ENCODE results near the gene LRP1-AS.
"Not testable (repeated sequence)": the region's sequence is repeated elsewhere in the genome, so short reads cannot be mapped to it uniquely, and the experiment has no call there.

Gene LRP1-AS

DNA sequence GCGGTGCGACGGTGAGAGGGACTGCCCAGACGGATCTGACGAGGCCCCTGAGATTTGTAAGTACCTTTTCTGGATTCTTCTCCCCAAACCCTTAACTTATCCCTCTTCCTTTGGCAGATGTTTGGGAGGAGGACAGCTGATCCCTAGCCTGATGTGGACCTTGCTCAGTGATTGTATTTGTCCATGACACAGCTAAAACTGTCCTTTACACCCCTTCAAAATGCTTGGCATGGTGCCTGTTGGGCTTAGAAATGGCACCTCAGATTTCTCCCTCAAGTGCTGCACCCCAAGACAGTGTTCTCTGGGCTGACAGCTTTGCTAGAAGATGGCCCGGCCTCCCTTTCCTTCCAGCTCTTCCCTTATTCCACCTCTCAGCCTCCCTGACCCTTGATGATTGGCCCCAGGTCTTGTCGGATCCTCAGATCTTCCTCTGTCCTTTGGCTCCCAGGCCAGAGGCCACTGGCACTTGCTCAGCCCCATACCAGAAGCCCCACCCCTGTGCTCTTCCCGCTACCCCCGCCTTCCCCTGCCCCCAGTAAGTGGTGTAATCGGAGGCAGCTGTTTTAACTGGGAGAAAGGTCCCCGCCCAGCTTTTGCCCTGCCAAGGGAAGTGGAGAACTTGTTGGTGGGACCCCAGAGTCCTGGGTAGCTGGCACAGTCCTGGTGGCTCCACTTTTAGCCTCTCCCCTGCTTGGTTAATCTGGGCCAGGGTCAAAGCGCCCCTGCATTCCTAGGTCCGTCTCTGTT lies 8.7 kb downstream of the LRP1-AS start:
- no peak for DNase-seq

DNA sequence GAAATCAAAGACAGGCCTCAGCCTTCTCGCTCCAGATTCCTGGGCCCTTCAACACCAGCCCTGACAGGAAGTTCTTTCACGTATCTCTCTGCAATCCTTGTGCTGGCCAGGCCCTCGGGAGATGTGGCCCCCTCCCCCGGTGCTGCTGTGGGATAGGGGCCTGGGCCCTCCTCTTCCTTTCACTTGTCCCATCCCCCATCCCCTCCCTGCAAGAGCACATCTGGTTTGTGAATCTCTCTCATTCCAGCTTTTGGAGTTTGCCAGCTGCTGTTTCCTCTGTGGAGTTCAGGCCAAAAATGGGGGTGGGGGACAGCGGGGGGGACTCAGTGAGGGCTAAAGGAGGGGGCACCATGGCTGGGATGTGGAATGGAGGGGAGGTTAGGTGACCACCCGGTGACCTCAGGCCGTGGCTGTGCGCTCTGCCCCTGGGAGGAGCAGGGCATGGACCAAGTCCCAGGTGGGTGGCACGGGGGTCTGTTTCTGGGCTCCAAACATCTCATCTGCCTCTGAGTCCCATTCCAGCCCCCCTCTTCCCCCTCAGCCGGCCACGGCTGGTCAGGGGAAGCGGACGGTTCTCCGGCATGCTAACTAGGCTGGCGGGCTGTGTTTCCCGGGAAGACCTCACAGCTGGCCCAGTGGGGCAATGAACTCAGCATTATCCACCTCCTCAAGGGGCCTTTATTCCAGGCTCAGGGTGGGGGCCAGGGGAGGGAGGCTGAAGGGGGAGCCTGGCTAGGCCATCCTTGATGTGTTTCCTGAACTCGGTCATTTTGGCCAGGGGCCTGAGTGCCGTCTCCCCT lies 11.7 kb downstream of the LRP1-AS start:
- DNase-seq = no peak

DNA sequence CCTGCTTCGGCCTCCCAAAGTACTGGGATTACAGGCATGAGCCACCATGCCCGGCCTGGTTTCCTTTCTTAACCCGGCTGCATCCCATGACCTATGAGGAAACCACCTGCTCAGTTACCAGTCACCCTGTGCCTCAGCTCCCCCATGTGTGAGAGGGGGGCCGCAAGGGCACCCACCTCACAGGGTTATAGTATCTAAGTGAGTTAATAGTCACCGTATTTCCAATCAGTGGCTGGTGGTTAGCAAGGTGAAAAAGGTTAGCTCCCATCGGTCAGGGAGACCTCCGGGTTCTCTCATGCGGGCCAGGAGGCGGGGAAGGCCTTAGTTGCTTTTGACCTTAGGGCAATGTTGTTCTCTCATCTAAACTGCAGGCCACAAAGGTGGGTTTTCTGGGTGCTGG lies 12.5 kb downstream of the LRP1-AS start:
- DNase-seq = no peak

DNA sequence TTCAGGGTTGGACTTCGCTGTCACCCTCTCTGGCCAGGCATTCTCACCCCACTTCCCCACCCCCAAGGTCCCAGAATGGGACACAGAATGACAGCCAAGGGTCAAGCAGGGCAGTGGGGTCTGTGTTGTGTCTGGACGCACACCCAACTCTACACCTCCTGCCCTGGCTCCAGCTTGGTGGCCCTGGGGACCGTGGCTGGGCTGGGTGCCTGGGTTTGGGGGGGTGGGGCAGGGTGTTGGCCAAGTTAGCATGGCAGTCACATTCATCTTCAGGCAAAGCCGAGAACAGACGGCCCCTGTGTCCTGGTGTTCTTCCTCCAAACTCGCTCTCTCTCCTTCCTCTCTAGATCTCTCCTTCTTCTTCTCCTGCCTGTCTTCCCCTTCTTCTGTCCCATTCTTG lies 13.5 kb downstream of the LRP1-AS start:
- DNase-seq = no peak

DNA sequence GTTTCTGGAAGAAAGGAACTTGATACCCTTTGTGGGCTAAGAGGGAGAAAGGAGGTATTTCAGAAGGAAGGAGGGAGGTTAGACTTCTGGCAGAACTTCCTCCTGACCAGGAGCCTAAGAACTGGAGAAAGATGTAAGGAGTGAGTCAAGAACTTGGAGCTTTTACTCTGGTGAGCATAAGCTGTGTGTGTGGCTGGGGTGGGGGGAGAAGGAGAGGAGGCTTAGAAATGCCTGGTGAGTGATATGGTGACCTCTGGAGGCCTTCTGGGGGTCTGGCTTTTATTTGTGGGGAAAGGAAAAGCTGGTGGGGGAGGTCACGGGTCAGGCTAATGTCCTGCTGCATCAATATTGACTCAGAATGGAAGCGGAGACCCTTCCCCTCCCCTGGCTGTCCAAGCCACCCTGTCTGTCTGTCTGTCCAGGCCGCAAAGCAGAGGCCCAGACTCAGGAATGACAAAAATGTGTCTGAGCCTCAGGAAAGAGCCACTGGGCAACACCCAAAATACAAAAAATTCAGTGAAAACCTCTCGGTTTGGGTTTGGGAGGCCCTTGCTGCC lies 14.3 kb downstream of the LRP1-AS start:
- DNase-seq = no peak

DNA sequence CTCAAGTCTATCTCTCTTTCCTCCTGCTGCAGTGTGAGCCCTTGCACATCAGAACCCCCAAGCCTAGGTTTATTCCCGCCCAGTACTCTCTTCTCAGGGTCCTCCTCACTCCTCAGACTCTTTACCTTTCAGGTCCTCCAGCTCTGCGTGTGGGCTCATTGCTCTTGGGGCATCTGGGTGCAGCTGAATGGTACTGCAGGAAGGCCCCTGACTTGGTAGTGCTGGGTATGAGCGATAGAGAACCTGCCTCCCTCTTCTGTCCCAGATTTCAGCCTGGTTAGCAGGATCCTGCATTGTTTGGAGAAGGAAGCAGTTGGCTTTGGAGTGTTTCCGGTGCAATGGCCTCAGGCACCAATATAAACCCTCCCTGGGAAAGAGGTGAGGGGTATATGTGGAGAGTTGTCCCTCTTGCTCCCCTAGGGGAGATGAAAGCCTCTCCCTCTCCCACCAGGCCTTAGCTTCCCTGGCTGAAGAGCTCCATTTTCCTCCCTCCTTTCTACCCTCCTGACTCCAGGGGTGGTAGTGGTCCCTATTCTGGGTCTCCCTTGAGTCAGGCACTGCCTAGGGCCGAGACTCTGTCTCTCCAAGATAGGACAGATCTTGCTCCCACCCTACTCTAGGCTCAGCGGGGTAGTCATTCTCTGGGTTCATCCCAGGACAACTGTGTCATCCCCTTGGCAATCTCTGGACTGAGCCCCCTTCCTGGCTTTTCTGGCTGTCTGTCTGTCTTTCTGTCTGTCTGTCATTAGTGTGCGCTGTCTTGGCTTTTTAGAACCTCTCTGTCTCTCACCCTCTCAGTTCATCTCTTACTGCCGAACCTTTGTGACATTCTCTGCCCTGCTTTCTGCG lies 15.3 kb downstream of the LRP1-AS start:
- DNase-seq = no peak

DNA sequence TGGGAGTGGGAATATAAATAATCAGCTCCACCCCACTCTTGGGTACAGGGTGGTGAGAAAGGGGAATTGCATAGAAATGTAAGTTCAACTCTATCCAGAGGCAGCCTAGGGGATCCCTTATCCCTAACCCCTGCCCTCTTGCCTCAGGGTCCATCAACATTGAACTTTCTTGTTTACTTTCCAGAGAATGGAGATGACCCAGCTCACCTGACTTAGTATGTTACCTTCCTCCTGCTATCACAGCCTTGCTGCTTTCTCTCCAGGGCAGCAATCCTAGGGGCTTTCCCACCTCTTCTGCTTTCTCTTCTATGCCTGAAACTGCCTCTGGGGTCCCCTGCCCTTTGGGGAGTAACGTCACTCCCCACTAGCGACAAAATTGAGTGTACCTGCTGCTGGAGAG lies 16.5 kb downstream of the LRP1-AS start:
- DNase-seq = no peak

DNA sequence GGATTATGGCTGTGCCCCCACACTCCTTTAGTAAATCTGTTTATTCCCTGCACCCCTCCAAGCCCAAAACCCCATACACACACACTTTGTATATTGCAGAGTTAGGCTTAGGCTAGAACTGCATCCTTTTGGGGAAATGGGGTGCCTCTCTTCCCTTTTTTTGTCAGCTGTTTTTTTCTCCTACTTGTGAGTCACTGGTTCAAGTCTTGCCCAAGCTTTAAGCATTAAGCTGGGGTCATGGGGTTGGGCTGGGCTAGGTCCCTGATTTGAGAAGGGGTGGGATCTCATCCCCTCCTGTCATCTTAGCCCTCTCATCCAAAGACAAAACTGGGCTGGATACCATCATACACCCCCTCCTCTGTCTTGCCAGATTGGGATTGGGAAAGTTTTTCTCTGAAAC lies 17.5 kb downstream of the LRP1-AS start:
- no peak for DNase-seq

DNA sequence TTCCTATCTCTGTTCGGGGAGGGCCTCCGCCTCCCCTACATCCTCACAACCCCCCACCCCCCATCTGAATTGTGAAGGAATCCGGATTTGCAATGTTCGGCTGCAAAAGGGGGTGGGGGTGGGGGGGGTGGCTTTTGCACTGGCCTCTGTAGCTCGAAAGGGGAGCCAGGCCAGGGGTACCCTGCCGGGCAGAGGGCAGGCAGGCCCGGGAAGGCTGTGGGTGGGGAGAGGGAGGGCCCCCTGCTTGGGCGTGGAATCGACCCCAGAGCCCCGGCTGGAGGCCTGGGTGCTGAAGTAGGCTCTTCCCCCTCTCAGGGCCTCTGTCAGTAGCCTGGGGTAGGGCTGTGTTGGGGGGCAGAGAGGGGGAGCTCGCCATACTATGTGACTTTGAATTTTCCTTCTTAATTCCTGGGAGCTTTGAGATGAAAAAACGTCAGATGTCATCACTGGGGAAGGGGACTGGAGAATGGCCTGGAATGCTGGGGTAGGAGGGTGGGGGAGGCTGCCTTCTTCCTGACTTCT lies 18.0 kb downstream of the LRP1-AS start:
- DNase-seq = no peak

DNA sequence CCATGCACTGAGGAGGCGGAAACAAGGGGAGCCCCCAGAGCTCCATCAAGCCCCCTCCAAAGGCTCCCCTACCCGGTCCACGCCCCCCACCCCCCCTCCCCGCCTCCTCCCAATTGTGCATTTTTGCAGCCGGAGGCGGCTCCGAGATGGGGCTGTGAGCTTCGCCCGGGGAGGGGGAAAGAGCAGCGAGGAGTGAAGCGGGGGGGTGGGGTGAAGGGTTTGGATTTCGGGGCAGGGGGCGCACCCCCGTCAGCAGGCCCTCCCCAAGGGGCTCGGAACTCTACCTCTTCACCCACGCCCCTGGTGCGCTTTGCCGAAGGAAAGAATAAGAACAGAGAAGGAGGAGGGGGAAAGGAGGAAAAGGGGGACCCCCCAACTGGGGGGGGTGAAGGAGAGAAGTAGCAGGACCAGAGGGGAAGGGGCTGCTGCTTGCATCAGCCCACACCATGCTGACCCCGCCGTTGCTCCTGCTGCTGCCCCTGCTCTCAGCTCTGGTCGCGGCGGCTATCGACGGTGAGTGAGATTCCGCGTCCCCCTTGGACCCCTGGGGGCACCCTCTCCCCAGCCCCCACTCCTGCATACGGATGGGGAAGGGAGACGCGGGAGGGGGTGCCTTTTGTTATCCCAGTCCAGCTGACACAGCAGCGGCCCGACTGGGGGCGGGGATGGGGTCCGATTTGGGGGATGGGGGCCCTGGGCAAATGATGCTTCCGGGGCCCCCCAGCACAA lies 18.7 kb downstream of the LRP1-AS start:
- no peak for DNase-seq

DNA sequence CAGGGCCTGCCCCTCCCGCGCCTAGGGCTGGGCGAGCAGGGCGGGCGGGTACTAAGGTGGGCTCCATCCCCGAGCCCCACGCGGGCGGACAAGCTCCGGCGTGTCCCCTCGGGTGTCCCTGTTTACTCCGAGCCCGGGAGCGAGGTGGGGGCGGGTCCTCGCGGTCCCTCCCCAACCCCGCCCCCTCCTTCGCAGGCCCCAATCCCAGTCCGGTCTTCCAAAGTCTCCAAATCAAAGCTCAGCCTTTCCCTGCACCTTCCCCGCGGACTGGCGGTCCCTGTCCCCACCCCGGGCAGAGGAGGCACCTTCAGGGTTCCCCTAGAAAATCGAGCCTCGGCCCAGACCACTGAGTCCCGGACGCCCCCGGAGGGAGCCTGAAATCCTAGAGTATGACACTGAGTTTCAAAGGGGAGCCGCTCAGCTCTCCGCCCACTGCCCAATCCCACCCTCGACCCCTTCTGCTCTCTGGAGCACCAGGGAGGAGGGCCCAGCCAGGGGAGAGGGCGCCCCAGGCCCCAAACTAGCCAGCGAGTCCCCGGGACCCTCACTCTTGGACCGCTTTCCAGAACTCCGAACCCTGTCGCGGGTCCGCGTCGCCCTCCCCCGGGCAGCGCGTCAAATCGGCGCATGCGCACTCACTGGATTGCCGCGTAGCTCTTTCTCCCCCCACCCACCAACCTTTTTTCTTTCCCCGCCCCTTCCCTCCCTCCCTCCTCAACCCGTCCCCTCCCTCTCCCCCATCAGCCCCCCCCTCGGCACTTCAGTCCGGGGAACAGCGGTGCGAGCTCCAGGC lies 19.5 kb downstream of the LRP1-AS start, which contains the start of gene LRP1:
TSS of gene LRP1 (plus strand) at position 758 of the 793 bp plus-strand sequence. CDS start 482 bp downstream, outside the sequence.
- peak; percentile 59 for DNase-seq

DNA sequence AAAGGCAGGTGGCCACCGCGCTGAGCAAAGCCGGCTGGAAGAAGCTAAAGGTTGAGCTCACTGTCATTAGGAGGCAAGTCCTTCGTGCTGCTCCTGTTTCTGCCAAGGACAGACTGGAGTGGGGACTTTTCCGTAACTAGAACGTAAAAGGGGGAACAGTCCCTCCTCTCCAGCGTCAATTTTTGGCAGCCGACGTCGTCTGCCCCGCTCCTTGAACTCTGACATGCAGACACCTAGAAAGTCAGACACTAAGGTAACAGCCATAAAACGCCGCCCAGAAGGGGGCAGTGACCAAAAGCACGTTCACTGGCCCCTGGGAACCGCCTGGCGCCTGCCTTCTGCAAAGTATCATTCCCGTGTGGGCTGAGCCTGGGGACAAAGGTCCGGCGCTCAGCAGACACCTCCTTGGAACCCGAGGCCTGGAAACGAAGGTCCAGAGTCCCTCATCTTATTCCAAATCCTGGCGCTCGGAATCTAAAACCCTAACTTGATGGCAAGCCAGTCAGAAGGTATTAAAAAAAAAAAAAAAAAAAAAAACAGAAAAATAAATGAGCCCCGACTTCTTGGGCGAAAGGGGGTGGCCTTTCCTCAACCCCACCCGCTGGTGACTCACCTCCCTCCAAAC lies 20.2 kb downstream of the LRP1-AS start:
- peak; percentile 23 for DNase-seq

DNA sequence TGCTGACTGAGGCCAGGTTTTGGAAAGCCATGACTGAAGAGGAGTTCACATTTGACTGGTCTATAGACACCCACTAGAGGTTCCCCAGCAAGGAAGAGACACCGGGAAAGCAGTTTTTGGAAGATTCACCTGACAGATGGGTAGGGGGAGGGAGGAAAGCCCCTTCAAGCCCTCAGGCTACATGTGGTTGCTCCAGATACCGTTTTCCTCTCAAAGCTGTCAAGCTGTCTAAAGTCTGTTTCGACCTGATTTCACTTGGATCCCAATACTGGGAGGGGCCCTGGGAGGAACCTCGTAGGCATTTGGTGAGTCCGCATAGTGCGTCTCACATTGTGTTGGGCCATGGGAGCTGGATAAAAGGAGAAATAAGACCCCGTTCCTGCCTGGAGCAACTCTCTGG lies 20.9 kb downstream of the LRP1-AS start:
- DNase-seq = no peak

DNA sequence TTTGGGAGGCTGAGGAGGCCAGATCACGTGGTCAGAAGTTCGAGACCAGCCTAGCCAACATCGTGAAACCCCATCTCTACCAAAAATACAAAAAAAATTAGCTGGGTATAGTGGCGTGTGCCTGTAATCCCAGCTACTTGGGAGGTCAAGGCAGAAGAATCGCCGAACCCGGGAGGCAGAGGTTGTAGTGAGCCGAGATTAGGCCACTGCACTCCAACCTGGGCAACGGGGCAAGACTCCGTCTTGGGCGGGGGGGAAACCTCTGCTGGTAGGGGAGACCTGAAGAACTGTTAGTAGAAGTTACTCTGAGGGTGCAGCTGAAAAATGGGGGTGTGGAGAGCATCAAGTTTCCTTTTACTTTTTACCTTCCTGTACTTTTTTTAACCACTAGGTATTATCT lies 21.4 kb downstream of the LRP1-AS start:
- DNase-seq = no peak

DNA sequence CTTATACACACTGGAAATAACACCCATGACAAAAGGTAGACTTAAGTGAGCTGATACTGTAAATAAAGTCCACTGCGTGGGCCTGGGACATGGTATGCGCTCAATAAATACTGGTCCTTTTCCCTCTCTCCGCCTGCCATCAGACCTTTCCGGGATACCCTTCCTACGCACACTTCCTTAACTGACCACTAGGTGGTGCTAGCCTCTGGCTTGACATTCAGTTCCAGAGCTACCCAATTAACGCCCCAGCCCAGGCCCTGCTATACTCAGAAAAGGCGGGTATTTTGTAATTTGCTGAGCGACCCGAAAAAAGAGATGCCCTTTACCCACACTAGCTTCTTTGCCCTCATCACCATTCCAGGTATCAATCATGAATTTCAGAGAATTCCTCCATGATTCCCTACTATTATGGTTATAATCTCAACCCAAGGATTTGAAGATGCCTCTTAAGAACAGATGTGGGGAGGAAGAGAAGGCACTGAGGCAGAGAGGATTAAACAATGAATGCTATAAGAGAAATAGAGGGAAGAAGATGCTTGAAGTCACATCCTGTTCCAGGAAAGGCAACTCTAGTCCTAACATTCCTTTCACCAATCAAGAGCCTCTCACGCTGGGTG lies 23.1 kb downstream of the LRP1-AS start:
- DNase-seq = peak; percentile 31

DNA sequence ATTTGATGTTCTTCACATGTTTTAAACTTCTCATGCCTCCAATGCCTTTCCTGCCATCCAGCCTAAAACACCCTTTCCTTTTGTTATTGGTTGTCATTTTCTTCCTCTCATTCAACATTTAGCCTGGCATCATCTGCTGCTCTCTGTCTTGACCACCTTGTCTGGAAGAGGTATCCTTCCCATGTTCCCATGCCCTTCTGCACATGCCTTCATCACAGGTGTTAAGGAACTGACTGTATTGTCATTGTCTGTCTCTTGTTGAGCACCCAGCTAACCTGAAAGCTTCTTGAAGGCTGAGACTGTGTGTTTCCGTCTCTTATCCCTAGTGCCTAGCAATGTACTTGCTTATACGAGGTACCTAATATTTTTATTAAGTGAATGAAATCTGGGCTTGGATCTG lies 23.6 kb downstream of the LRP1-AS start:
- DNase-seq = no peak

DNA sequence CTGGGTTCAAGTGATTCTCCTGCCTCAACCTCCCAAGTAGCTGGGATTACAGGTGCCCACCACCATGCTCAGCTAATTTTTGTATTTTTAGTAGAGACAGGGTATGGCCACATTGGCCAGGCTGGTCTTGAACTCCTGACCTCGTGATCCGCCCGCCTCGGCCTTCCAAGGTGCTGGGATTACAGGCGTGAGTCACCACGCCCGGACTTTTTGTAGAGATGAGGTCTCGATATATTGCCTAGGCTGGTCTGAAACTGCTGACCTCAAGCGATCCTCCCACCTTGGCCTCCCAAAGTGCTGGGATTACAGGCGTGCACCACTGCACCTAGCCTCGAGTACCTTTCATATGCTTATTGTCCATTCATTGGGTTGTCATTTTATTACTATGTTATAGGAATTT lies 26.7 kb downstream of the LRP1-AS start:
- not testable (repeated sequence) for DNase-seq

DNA sequence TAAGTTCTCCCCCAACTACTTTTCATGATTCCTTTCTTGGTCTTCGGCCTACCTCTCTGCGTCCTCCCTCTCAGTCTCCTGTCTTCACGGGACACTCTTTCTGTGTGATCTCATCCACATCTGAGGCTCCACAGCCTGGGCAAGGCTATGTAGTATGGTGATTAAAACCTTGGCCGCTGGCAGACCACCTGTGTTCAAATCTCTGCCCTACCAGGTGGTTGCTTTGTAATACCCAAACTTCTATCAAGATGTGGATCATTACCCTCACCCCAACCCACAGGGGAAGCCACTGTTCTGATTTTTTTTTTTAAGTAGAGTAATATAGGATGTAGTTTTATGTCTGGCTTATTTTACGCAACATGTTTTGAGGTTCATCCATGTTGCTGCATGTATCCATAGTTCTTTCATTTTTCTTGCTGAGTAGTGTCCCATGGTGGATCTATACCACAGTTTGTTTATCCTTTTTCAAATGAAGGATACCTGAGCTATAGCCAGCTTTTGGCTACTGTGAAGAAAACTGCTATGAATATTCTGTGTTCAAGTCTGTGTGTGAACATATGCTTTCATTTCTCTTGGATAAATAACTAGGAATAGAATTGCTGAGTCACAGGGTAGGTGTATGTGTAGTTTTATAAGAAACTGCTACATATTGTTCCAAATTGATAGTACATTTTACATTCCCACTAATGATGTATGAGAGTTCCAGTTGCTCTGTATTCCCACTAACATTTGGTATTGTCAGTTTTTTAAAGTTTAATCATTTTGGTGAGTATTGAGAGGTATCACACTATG lies 27.9 kb downstream of the LRP1-AS start:
- no peak for DNase-seq

DNA sequence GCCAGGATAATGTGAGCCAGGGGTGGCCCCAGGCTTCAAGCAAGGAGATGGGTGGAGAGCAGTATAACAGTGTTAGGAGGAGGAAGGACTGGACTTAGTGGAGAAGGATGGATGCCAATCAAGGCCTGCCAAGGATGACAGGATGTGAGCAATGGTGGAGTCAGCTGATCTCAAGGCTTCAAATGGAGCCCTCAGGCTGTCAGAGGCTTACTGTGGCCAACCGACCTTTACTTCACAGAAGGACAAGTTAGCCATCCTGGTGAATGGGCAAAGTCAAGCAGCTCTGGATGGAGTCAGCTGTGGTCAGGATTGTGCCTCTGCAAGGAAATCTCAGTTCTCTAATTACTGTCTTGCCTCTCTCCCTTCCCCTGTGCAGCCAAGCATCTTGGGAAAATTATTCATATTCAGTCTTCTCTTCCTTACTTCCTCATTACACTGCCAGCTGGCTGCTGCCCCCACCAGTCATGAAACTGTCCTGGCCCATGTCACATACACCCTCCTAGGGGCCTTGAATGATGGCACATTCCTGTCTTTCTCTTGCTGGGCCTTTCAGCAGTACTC lies 28.6 kb downstream of the LRP1-AS start:
- DNase-seq = no peak
